ENCODE data around the gene RGL2.

GRCh38 chr6:33288921-33289783, 9.6 kb downstream of the RGL2 start, which contains the start of the genes PFDN6 and WDR46:
- TF ChIP-seq CTCF (conservative IDR thresholded peaks at IDR 0.05 in 1 of 2, IDR thresholded peaks at IDR 0.05 in 1 of 2; ENCODE audit: extremely low read depth in 1 of 2, insufficient read depth in 1 of 2, low read depth in 1 of 2, low read length in 2 of 2) (no peak), EZH2 (IDR thresholded peaks at IDR 0.05; ENCODE audit: borderline replicate concordance, low read length) (no peak)

All from mammary epithelial cell (primary cell).